HG02642 (cell line): Measurements from ENCODE around the gene DDX50.
"Not testable (repeated sequence)": the region's sequence is repeated elsewhere in the genome, so short reads cannot be mapped to it uniquely, and the experiment has no call there.

ENCODE experiments used
- ATAC-seq: cut with Tn5 transposase; IDR thresholded peaks from one replicate; pipeline ENCODE4 v1.9.1; 2021; ENCODE audit warnings: mild to moderate bottlenecking; ENCODE audit not compliant: unreplicated experiment, poor library complexity

Gene DDX50

GRCh38 chr10:68900427-68901104 lies 549 bp upstream of the DDX50 start:
- ATAC-seq = peak; percentile 39

DNA sequence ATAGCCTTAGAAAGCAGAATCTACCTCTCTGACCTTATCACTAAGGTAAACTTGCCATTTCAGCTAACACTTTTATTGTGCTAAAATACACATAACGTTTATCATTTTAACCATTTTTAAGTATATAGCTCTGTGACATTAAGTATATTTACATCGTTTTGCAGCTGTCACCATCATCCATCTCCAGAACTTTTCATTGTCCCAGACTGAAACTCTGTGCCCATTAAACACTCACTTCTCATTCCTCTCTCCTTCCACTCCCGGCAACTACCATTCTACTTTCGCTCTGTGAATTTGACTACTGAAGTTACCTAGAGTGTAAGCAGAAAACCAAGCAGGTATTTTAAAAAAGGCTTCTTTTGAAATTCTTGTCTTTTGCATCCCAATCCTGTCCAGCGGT lies 1.3 kb downstream of the DDX50 start:
- ATAC-seq = no peak

DNA sequence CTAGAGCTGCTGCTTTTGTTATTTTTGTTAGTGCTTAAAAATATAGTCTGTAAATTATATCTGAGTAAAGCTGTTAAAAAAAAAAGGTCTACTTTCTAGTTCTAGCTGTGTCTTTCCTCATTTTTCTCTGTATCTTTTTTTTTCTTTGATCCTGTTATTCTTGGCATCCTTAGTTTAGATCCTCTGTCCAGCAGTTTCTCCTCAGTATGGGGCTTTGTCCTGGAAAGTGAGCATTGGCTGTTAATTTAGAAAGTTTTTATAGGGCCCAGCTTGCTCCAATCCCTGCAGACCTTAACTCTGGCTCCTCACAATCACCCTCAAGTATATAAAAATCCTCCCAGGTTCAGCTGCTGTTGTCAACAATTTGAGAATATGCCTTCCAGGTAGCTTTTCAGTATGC lies 23.5 kb downstream of the DDX50 start:
- ATAC-seq = no peak

DNA sequence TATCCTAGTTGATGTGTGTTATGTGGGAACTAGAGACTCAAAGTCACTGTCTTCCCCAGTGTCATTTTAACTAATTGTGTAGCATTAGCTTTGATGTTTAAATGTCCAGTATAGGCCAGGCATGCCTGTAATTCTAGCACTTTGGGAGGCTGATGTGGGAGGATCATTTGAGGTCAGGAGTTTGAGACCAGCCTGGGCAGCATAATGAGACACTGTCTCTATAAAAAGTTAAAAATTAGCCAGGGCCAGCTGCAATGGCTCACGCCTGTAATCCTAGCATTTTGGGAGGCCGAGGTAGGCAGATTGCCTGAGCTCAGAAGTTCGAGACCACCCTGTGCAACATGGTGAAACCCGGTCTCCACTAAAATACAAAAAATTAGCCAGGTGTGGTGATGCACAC lies 24.4 kb downstream of the DDX50 start:
- ATAC-seq = no peak

- ATAC-seq = not testable (repeated sequence)
These were observed 28.0 kb downstream of the DDX50 start for GRCh38 chr10:68929157-68929556.

- ATAC-seq = not testable (repeated sequence)
These were observed 28.8 kb downstream of the DDX50 start for GRCh38 chr10:68929888-68930287.

GRCh38 chr10:68932860-68933259 lies 31.7 kb downstream of the DDX50 start:
- not testable (repeated sequence) for ATAC-seq

- ATAC-seq = no peak
These were observed 33.9 kb downstream of the DDX50 start for GRCh38 chr10:68934994-68935393.

DNA sequence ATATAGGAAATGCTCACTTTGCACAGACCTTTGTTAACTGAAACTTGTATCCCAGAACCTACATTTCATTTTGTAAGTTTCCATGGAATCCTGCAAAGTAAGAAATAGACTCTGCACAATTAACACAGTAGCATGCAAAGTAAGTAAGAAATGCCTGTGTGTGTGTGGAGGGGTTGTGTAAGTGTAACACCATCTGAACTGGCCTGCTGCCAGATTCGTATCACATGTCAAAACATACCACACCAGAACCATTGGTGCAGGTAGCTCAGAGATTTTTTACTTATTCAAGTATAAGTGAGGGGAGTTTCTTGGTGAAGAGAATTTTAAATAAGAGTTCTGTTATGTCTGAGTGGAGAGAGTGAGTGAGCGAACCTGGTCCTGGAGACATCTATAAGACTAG lies 37.0 kb downstream of the DDX50 start:
- no peak for ATAC-seq

GRCh38 chr10:68938884-68939283 lies 37.8 kb downstream of the DDX50 start:
- ATAC-seq = no peak

DNA sequence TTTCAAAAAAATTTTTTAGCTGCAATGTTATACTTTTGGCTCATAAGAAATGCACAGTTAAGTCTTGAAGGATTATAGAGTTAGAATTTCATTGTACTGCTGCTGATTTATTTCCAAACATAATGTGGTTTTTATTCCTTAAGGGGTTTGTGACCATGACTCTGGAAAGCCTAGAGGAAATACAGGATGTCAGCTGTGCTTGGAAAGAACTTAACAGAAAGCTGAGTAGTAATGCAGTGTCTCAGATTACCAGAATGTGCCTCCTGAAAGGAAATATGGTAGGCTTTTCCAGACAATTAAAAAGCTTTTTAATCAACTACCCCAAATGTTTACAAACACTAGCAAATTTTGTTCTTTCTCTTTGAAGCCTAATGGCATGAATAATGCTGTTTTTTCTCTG lies 39.8 kb downstream of the DDX50 start:
- ATAC-seq = not testable (repeated sequence)

GRCh38 chr10:68950598-68950997 lies 49.5 kb downstream of the DDX50 start:
- ATAC-seq = no peak

DNA sequence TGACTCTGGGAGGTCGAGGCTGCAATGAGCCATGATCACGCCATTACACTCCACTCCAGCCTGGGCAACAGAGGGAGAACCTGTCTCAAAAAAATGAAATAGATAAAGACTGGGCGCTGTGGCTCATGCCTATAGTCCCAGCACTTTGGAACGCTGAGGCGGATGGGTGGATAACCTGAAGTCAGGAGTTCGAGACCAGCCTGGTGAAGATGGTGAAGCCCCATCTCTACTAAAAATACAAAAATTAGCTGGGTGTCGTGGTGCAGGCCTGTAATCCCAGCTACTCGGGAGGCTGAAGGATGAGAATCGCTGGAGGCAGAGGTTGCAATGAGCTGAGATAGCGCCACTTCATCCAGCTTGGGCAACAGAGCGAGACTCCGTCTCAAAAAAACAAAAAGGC lies 53.8 kb downstream of the DDX50 start:
- ATAC-seq = no peak

DNA sequence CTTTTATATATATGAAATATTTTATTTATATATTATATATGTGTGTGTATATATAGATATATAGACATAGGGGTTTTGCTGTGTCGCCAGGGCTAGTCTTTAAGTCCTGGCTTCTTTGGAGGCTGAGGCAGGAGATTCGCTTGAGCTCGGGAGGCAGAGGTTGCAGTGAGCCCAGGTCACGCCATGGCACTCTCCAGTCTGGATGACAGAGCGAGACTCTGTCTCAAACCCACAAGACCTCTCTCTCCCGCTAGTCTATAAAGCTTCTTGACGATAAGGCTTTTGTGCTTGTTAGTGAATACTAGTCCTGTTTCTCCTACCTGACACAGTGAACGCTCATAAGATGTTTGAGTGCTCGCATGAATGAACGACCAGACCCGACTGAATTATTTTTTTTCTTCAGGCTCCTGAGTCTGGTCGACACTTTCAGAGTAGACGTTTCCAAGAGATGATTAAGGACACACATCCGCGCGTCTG lies 54.3 kb downstream of the DDX50 start:
- ATAC-seq = no peak

- ATAC-seq = peak; percentile 91
These were observed 54.9 kb downstream of the DDX50 start, which contains the start of gene DDX21 for GRCh38 chr10:68955832-68956532. TSS of gene DDX21 (plus strand) at chr10:68956170. CDS start at chr10:68956226, 56 bp downstream.

- ATAC-seq = no peak
These were observed 56.1 kb downstream of the DDX50 start for GRCh38 chr10:68957284-68957615.

- no peak for ATAC-seq
These were observed 56.5 kb downstream of the DDX50 start for GRCh38 chr10:68957654-68958053.

GRCh38 chr10:68959695-68960527 lies 58.8 kb downstream of the DDX50 start:
- ATAC-seq = no peak

DNA sequence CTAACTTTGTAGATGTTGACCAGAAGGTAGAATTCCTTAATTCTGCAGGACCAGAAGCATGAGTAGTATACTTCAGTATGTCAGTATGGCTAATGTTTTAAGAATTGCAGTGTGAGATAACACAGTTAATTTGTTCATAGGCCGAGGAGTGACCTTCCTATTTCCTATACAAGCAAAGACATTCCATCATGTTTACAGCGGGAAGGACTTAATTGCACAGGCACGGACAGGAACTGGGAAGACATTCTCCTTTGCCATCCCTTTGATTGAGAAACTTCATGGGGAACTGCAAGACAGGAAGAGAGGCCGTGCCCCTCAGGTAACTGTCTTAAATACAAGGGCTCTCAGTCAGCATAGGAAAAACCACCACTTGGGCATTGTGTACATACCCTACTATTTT lies 62.0 kb downstream of the DDX50 start:
- no peak for ATAC-seq

GRCh38 chr10:68973975-68974374 lies 72.9 kb downstream of the DDX50 start:
- ATAC-seq = no peak

DNA sequence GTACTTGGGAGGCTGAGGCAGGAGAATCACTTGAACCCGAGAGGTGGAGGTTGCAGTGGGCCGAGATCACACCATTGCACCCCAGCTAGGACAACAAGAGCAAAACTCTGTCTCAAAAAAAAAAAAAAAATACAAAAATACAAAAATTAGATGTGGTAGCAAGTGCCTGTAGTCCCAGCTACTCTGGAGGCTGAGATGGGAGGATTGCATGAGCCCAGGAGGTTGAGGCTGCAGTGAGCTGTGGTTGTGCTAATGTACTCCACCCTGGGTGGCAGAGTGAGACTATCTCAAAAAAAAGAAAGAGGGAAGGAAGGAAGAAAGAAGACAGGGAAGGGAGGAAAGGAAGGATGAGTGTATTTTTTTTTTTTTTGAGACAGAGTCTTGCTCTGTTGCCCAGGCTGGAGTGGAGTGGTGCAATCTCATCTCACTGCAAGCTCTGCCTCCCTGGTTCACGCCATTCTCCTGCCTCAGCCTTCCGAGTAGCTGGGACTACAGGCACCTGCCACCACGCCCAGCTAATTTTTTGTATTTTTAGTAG lies 74.9 kb downstream of the DDX50 start:
- not testable (repeated sequence) for ATAC-seq
